ENCODE data around the gene RHCE.

- TF ChIP-seq SIN3A (IDR thresholded peaks at IDR 0.05; ENCODE audit: borderline replicate concordance, insufficient read depth, low read depth, low read length) (no peak), CTCF (IDR thresholded peaks at IDR 0.05) (no peak)
Observed at GRCh38 chr1:25432749-25433388, 12.2 kb upstream of the RHCE start.

All from Panc1 (cell line).